Measurements from ENCODE around the gene ISLR2.

- no peak for TF ChIP-seq EZH2 (IDR thresholded peaks at IDR 0.05; ENCODE audit: borderline replicate concordance, low read depth, low read length, severe bottlenecking)
- no peak for TF ChIP-seq CTCF (IDR thresholded peaks at IDR 0.05; ENCODE audit: borderline replicate concordance, extremely low read depth, low read length, poor library complexity, severe bottlenecking)
These were observed 13.9 kb downstream of the ISLR2 start for GRCh38 chr15:74144153-74144775.
